GM19193 (cell line): ENCODE measurements around the gene RAVER1.

ENCODE experiments used
- POLR2A ChIP-seq: IDR thresholded peaks from 4 replicates; pipeline ENCODE4 v1.6.1; 2011; ENCODE audit not compliant: insufficient read depth, insufficient read length; ENCODE audit errors: extremely low read depth

RAVER1 gene

GRCh38 chr19:10271543-10272086, 61.7 kb downstream of the RAVER1 start:
- TF ChIP-seq POLR2A, result no peak

DNA sequence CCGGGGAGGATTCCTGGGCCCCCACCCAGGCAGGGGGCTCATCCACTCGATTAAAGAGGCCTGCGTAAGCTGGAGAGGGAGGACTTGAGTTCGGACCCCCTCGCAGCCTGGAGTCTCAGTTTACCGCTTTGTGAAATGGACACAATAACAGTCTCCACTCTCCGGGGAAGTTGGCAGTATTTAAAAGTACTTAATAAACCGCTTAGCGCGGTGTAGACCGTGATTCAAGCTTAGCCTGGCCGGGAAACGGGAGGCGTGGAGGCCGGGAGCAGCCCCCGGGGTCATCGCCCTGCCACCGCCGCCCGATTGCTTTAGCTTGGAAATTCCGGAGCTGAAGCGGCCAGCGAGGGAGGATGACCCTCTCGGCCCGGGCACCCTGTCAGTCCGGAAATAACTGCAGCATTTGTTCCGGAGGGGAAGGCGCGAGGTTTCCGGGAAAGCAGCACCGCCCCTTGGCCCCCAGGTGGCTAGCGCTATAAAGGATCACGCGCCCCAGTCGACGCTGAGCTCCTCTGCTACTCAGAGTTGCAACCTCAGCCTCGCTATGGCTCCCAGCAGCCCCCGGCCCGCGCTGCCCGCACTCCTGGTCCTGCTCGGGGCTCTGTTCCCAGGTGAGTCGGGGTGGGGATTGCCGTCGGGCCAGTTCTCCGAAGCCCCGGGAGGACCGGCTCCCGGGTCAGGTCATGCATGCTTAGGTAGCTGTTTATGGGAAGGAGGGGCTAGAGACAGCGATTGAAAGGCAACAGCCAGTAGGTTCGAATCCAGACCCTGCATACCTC, 62.5 kb downstream of the RAVER1 start, which contains the start of gene ICAM1:
TSS of gene ICAM1 (plus strand) at position 505 of the 779 bp plus-strand sequence. CDS start at position 545, 40 bp downstream.
- TF ChIP-seq POLR2A, result peak; percentile 99

GRCh38 chr19:10270180-10270615, 63.1 kb downstream of the RAVER1 start:
- no peak for TF ChIP-seq POLR2A

GRCh38 chr19:10269333-10270179, 63.8 kb downstream of the RAVER1 start:
- TF ChIP-seq POLR2A, result no peak

DNA sequence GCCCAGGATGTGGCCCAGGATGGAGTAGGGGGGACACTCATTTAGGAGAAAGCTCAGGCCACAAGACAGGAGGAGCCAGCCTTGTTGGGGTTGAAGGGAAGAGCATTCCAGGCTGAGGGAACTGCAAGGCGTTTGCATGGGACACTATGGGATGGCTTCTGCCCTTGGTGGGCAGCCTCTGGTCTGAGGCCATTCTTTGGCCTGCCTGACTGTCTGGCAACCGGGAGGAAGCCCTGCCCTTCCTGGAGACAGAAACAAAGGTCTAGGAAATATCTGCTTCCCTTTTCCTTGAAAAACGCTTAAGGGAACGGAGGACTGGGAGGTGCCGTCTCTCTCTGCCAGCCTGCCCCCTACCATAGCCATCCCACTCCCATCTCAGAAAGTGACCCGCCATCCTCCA, 65.3 kb downstream of the RAVER1 start:
- TF ChIP-seq POLR2A, result no peak

- no peak for TF ChIP-seq POLR2A
Observed at GRCh38 chr19:10266706-10267105, 66.6 kb downstream of the RAVER1 start.
